Breast epithelium (tissue), 3 donors: ENCODE results near the gene UPK1B.
"Not testable (repeated sequence)": the region's sequence is repeated elsewhere in the genome, so short reads cannot be mapped to it uniquely, and the experiment has no call there.

Source experiments
- CTCF ChIP-seq, 3 donors: fragments of 450-650 bp; IDR thresholded peaks; one replicate each; pipeline ENCODE4 v1.5.1; 2016 to 2017; ENCODE audit warnings: antibody characterized with exemption in 3 of 3, mild to moderate bottlenecking in 3 of 3, moderate library complexity in 3 of 3
- POLR2A ChIP-seq: fragments of 450-650 bp; IDR thresholded peaks from one replicate; pipeline ENCODE4 v1.6.1; 2016; ENCODE audit warnings: antibody characterized with exemption, mild to moderate bottlenecking, moderate library complexity

GRCh38 chr3:119164745-119165144, 8.7 kb upstream of the UPK1B start:
- TF ChIP-seq CTCF (IDR thresholded peaks at IDR 0.05); POLR2A: not testable (repeated sequence)
